Mesendoderm (in vitro differentiated cells): ENCODE results near the gene AURKA.
"Not testable (repeated sequence)": the region's sequence is repeated elsewhere in the genome, so short reads cannot be mapped to it uniquely, and the experiment has no call there.

Experiments
- DNase-seq: peaks from one replicate; pipeline ENCODE4 v3.0.0; 2013
- H2AK5ac ChIP-seq: 2 replicates; pipeline ENCODE4 v1.6.1; 2013; ENCODE audit warnings: low read length, inconsistent platforms
- H2BK120ac ChIP-seq: 2 replicates; pipeline ENCODE4 v1.6.1; 2013; ENCODE audit warnings: low read depth, mild to moderate bottlenecking, low read length, moderate library complexity, mixed read lengths
- H2BK15ac ChIP-seq: replicated peaks from 2 replicates; pipeline ENCODE4 v1.6.1; 2013; ENCODE audit warnings: low read depth, mild to moderate bottlenecking, moderate library complexity
- H2BK5ac ChIP-seq: 2 replicates; pipeline ENCODE4 v1.6.1; 2013; ENCODE audit warnings: low read length, inconsistent platforms
- H3K18ac ChIP-seq: 2 replicates; pipeline ENCODE4 v1.6.1; 2013; ENCODE audit warnings: mild to moderate bottlenecking, low read length, mixed read lengths
- H3K23ac ChIP-seq: one replicate; pipeline ENCODE4 v1.6.1; 2013; ENCODE audit warnings: low read length
- H3K27ac ChIP-seq: 2 replicates; pipeline ENCODE4 v1.5.1; 2013; ENCODE audit warnings: low read depth, mild to moderate bottlenecking, inconsistent platforms, low read length, moderate library complexity
- H3K27me3 ChIP-seq: 2 replicates; pipeline ENCODE4 v1.6.1; 2013; ENCODE audit warnings: low read length, control low read depth, mild to moderate bottlenecking, inconsistent platforms; ENCODE audit not compliant: insufficient read depth, poor library complexity
- H3K36me3 ChIP-seq: 2 replicates; pipeline ENCODE4 v1.6.1; 2013; ENCODE audit warnings: low read length, inconsistent platforms; ENCODE audit not compliant: control insufficient read depth, insufficient read depth
- H3K4ac ChIP-seq: one replicate; pipeline ENCODE4 v1.6.1; 2013; ENCODE audit warnings: low read depth, mild to moderate bottlenecking, low read length, moderate library complexity
- H3K4me1 ChIP-seq: 2 replicates; pipeline ENCODE4 v1.6.1; 2013; ENCODE audit warnings: low read depth, low read length, inconsistent platforms; ENCODE audit not compliant: control insufficient read depth
- H3K4me2 ChIP-seq: 2 replicates; pipeline ENCODE4 v1.6.1; 2013; ENCODE audit warnings: low read length
- H3K4me3 ChIP-seq: 2 replicates; pipeline ENCODE4 v1.5.1; 2013; ENCODE audit warnings: mild to moderate bottlenecking, low read length
- H3K56ac ChIP-seq: one replicate; pipeline ENCODE4 v1.6.1; 2013; ENCODE audit warnings: low read length
- H3K79me1 ChIP-seq: 2 replicates; pipeline ENCODE4 v1.6.1; 2013; ENCODE audit warnings: low read length, inconsistent platforms
- H3K79me2 ChIP-seq: 2 replicates; pipeline ENCODE4 v1.6.1; 2013; ENCODE audit warnings: mild to moderate bottlenecking, low read length; ENCODE audit not compliant: control insufficient read depth, insufficient read depth
- H3K9ac ChIP-seq: 2 replicates; pipeline ENCODE4 v1.6.1; 2013; ENCODE audit warnings: low read length, inconsistent platforms
- H4K5ac ChIP-seq: one replicate; pipeline ENCODE4 v1.6.1; 2013; ENCODE audit warnings: low read length
- H4K8ac ChIP-seq: one replicate; pipeline ENCODE4 v1.6.1; 2013; ENCODE audit warnings: low read depth, mild to moderate bottlenecking, control low read depth, low read length, moderate library complexity
- WGBS: extraction: QIAGEN DNeasy Blood & Tissue Kit; methylation state at CpG from one replicate; pipeline ENCODE4 v1.1.7; 2013; ENCODE audit warnings: low lambda C conversion rate, missing lambda C conversion rate; ENCODE audit not compliant: insufficient coverage; ENCODE audit errors: extremely low coverage; 5-methylcytosine and 5-hydroxymethylcytosine counted together

AURKA gene

DNA sequence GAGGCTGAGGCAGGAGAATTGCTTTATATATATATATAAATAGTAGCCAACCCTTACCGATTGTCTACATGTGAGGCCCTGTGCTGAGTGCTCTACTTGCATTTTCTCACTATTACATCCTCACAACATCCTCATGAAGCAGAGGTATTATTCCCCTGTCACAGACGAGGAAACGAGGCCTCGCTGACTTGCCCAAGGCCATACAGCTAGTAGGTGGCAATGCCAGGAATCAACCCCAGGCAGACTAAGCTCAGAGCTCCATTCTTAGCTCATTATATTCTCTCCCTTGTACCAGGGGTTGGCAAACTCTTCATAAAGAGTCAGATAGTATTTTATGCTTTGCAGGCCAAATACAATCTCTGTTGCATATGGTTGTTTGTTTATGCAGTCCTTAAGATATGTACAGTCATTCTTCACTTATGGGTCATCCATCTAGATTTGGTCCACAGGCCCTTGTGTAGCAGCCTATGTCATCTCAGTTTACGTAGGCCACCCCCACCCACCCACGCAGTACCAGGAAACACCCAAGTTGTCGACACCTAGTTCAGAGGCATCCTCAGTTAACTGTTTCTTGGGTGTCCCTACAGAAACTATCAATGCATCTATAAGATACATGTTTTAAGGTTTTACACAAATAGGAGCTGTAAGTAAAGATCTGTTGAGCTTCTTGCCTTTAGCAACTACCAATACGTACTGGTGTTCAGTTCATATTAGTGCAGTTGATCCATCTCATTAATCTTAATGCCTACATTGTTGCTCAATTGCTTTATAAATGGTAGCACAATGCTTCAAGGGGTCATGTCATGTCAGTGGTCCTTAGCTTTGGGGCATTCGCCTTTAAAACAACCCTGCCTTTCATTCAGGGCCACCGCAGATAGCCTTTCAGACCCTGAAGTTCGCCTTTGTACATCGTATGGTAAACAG, 23.1 kb upstream of the AURKA start:
- Histone ChIP-seq H3K4ac (no peak overlapping the region), H2AK5ac (no peak overlapping the region), H3K56ac (no peak overlapping the region), H3K79me1 (no peaks in the 10 kb centered on the region), H3K27me3 (no peaks in the 10 kb centered on the region), H4K5ac (no peak overlapping the region), H3K23ac (no peak overlapping the region), H4K8ac (no peak overlapping the region), H3K4me1 (no peaks in the 10 kb centered on the region), H2BK120ac (no peak overlapping the region), H3K79me2 (no peaks in the 10 kb centered on the region), H3K18ac (no peak overlapping the region), H2BK15ac (no peak overlapping the region), H3K9ac (no peak overlapping the region), H3K4me2 (no peak overlapping the region), H3K4me3 (no peak overlapping the region), H3K27ac (no peak overlapping the region), H2BK5ac (no peak overlapping the region), H3K36me3 (no peaks in the 10 kb centered on the region)
- no CpG with 5 or more reads among the region's 12 CpGs for WGBS
- no peak for DNase-seq

GRCh38 chr20:56412949-56413348, 20.9 kb upstream of the AURKA start:
- no peak overlapping the region for H3K27ac ChIP-seq
- H2AK5ac ChIP-seq, result no peak overlapping the region
- no peak overlapping the region for H3K4me2 ChIP-seq
- no peak overlapping the region for H3K23ac ChIP-seq
- WGBS, result no CpG with 5 or more reads among the region's 3 CpGs
- H3K36me3 ChIP-seq, result no peaks in the 10 kb centered on the region
- H3K27me3 ChIP-seq, result no peaks in the 10 kb centered on the region
- H2BK5ac ChIP-seq, result no peak overlapping the region
- no peaks in the 10 kb centered on the region for H3K79me2 ChIP-seq
- no peaks in the 10 kb centered on the region for H3K4me1 ChIP-seq
- no peak overlapping the region for H3K9ac ChIP-seq
- DNase-seq, result no peak
- no peak overlapping the region for H4K8ac ChIP-seq
- H2BK120ac ChIP-seq, result no peak overlapping the region
- no peak overlapping the region for H3K4ac ChIP-seq
- no peak overlapping the region for H3K18ac ChIP-seq
- no peak overlapping the region for H4K5ac ChIP-seq
- H3K4me3 ChIP-seq, result no peak overlapping the region
- H3K56ac ChIP-seq, result no peak overlapping the region
- no peaks in the 10 kb centered on the region for H3K79me1 ChIP-seq
- H2BK15ac ChIP-seq, result no peak overlapping the region

DNA sequence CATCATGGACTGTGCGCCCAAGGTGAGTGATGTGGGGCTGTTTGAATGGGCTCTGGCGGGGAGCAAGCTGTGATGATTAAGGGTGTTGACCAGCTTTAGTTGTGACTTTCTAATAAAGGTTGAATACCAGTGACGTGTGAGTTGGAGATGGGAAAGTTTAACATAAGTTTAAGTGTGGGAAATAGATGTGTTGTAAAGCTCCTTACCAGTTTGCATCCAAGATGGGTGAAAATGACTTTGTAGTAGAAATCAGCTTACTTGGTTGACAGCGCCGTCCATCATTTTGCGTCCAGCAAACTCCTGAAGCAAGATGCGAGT, 20.4 kb upstream of the AURKA start:
- no peak overlapping the region for H3K4ac ChIP-seq
- WGBS, result 100% methylated on average over 1 of the region's 7 CpGs
- H3K56ac ChIP-seq, result no peak overlapping the region
- no peak overlapping the region for H3K27ac ChIP-seq
- H3K79me2 ChIP-seq, result no peaks in the 10 kb centered on the region
- no peak overlapping the region for H3K4me2 ChIP-seq
- no peak overlapping the region for H4K5ac ChIP-seq
- no peak overlapping the region for H4K8ac ChIP-seq
- H3K36me3 ChIP-seq, result peaks cover 2% of the 10 kb centered on the region
- H3K18ac ChIP-seq, result no peak overlapping the region
- H2BK5ac ChIP-seq, result no peak overlapping the region
- H2BK15ac ChIP-seq, result no peak overlapping the region
- DNase-seq, result no peak
- H3K27me3 ChIP-seq, result no peaks in the 10 kb centered on the region
- no peak overlapping the region for H2AK5ac ChIP-seq
- H3K4me1 ChIP-seq, result no peaks in the 10 kb centered on the region
- H3K23ac ChIP-seq, result no peak overlapping the region
- H3K4me3 ChIP-seq, result no peak overlapping the region
- no peaks in the 10 kb centered on the region for H3K79me1 ChIP-seq
- no peak overlapping the region for H3K9ac ChIP-seq
- H2BK120ac ChIP-seq, result no peak overlapping the region

DNA sequence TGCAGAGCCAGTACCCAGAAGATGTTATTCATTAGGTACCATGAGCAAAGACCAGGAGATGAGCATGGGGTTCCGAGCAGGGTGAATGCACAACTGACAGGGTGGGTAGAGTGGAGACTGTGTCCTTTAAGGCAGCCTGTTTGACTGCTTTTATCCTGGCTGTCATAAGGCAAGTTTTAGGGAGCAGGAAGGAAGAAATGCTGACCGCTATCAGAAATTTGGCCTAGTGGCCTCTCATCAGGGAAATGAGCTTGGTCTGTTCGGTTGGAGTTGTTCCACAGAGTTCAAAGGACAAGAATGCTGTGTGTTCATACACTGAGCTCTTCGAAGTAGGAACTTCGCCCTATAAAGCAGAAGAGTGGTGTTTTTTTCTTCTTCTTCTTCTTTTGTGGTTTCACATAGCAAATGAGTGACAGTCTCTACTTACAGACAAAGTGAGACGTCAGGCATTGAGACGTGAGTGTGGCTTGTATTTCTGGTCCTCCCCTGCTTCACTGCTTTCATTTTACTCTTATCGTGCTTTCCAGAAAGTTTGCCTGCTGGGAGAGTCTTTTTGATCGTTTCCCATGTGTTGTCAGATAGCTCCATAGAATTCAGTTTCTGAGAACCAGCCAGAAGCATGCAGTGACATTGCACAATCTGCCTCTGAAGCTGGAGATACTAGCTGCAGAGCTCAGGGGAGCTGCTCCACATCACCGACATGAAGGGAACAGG, 19.9 kb upstream of the AURKA start, which contains the start of gene CASS4:
Gene CASS4 (plus strand): TSS at position 502 of the 714 bp plus-strand sequence. CDS start 199 bp downstream, at position 701.
- H3K9ac ChIP-seq, result no peak within 1 kb of the TSS
- H3K27ac ChIP-seq, result no peak within 1 kb of the TSS
- H2BK15ac ChIP-seq, result no peak within 1 kb of the TSS
- H3K4ac ChIP-seq, result no peak within 1 kb of the TSS
- no peaks in the 10 kb centered on the region for H3K79me1 ChIP-seq
- H3K4me3 ChIP-seq, result no peak within 1 kb of the TSS
- H3K23ac ChIP-seq, result no peak within 1 kb of the TSS
- no peak within 1 kb of the TSS for H2BK120ac ChIP-seq
- H3K4me2 ChIP-seq, result no peak within 1 kb of the TSS
- no peak within 1 kb of the TSS for H2BK5ac ChIP-seq
- H3K56ac ChIP-seq, result no peak within 1 kb of the TSS
- H3K79me2 ChIP-seq, result no peaks in the 10 kb centered on the region
- peaks cover 4% of the 10 kb centered on the region for H3K36me3 ChIP-seq
- no peak for DNase-seq
- H4K5ac ChIP-seq, result no peak within 1 kb of the TSS
- no peak within 1 kb of the TSS for H3K18ac ChIP-seq
- no peaks in the 10 kb centered on the region for H3K4me1 ChIP-seq
- no peak within 1 kb of the TSS for H2AK5ac ChIP-seq
- H3K27me3 ChIP-seq, result no peaks in the 10 kb centered on the region
- WGBS, result no CpG with 5 or more reads among the region's 10 CpGs
- H4K8ac ChIP-seq, result no peak within 1 kb of the TSS

- H3K4me1 ChIP-seq, H3K36me3 ChIP-seq, H4K5ac ChIP-seq, H3K56ac ChIP-seq, H2BK5ac ChIP-seq, H4K8ac ChIP-seq, H2BK120ac ChIP-seq, H3K27me3 ChIP-seq, H3K4me3 ChIP-seq, H3K79me2 ChIP-seq, H3K9ac ChIP-seq, DNase-seq, H3K79me1 ChIP-seq, H3K23ac ChIP-seq, H3K27ac ChIP-seq, H3K18ac ChIP-seq, H3K4me2 ChIP-seq, H2AK5ac ChIP-seq, H2BK15ac ChIP-seq, H3K4ac ChIP-seq: not testable (repeated sequence)
- no CpG with 5 or more reads among the region's 7 CpGs for WGBS
These were observed 19.3 kb upstream of the AURKA start for GRCh38 chr20:56411287-56411686.
